Measurements from ENCODE around the gene ANXA6. TPM values are rescaled to one million over a fixed set of nuclear protein-coding genes. Genes with fewer than 3 reads are reported as not detected.

ANXA6 gene
- total RNA-seq, 1 donor: 353 TPM

- Histone ChIP-seq H3K9me3 (ENCODE audit: low read depth, low read length) (no peaks in the 10 kb centered on the region), H3K4me2 (ENCODE audit: insufficient read depth, low read length) (no peak overlapping the region), H3K36me3 (ENCODE audit: insufficient read depth, low read length) (no peaks in the 10 kb centered on the region), H3K27me3 (ENCODE audit: insufficient read depth, low read length) (peaks cover 4% of the 10 kb centered on the region), H2AFZ (ENCODE audit: low read length) (no peak overlapping the region), H3K4me1 (ENCODE audit: insufficient read depth, low read length) (peaks cover 4% of the 10 kb centered on the region), H3K27ac (ENCODE audit: low read depth, low read length) (no peak overlapping the region), H4K20me1 (ENCODE audit: insufficient read depth, low read length) (no peaks in the 10 kb centered on the region), H3K79me2 (ENCODE audit: insufficient read depth, low read length) (no peaks in the 10 kb centered on the region), H3K4me3 (ENCODE audit: insufficient read depth, low read length) (no peak overlapping the region)
- no peak for TF ChIP-seq CTCF (IDR thresholded peaks at IDR 0.05; ENCODE audit: extremely low read depth, low read depth, low read length)
- DNase-seq (ENCODE audit: insufficient read length, low spot score, missing footprints): no peak
Observed at GRCh38 chr5:151183456-151184245, 26.1 kb upstream of the ANXA6 start.

- no peak overlapping the region for H3K4me2 ChIP-seq (ENCODE audit: insufficient read depth, low read length)
- no peak for TF ChIP-seq CTCF (IDR thresholded peaks at IDR 0.05; ENCODE audit: extremely low read depth, low read depth, low read length)
- no peaks in the 10 kb centered on the region for H3K79me2 ChIP-seq (ENCODE audit: insufficient read depth, low read length)
- peaks cover 4% of the 10 kb centered on the region for H3K4me1 ChIP-seq (ENCODE audit: insufficient read depth, low read length)
- H3K27me3 ChIP-seq (ENCODE audit: insufficient read depth, low read length): peaks cover 10% of the 10 kb centered on the region
- H3K36me3 ChIP-seq (ENCODE audit: insufficient read depth, low read length): no peaks in the 10 kb centered on the region
- no peaks in the 10 kb centered on the region for H4K20me1 ChIP-seq (ENCODE audit: insufficient read depth, low read length)
- H3K9me3 ChIP-seq (ENCODE audit: low read depth, low read length): no peaks in the 10 kb centered on the region
- no peak overlapping the region for H3K4me3 ChIP-seq (ENCODE audit: insufficient read depth, low read length)
- no peak overlapping the region for H2AFZ ChIP-seq (ENCODE audit: low read length)
- no peak overlapping the region for H3K27ac ChIP-seq (ENCODE audit: low read depth, low read length)
- no peak for DNase-seq (ENCODE audit: insufficient read length, low spot score, missing footprints)
Observed at GRCh38 chr5:151182976-151183375, 25.4 kb upstream of the ANXA6 start.

- Histone ChIP-seq H3K9me3 (ENCODE audit: low read depth, low read length) (no peaks in the 10 kb centered on the region), H3K4me1 (ENCODE audit: insufficient read depth, low read length) (peaks cover 4% of the 10 kb centered on the region), H3K36me3 (ENCODE audit: insufficient read depth, low read length) (no peaks in the 10 kb centered on the region), H3K4me3 (ENCODE audit: insufficient read depth, low read length) (no peak overlapping the region), H3K4me2 (ENCODE audit: insufficient read depth, low read length) (no peak overlapping the region), H3K27ac (ENCODE audit: low read depth, low read length) (no peak overlapping the region), H3K79me2 (ENCODE audit: insufficient read depth, low read length) (no peaks in the 10 kb centered on the region), H2AFZ (ENCODE audit: low read length) (no peak overlapping the region), H3K27me3 (ENCODE audit: insufficient read depth, low read length) (peaks cover 13% of the 10 kb centered on the region), H4K20me1 (ENCODE audit: insufficient read depth, low read length) (no peaks in the 10 kb centered on the region)
- DNase-seq (ENCODE audit: insufficient read length, low spot score, missing footprints): no peak
- TF ChIP-seq CTCF (IDR thresholded peaks at IDR 0.05; ENCODE audit: extremely low read depth, low read depth, low read length): no peak
Observed at GRCh38 chr5:151182524-151182900, 24.9 kb upstream of the ANXA6 start.

GRCh38 chr5:151181818-151182523 is 24.4 kb upstream of the ANXA6 start:
- H3K27ac ChIP-seq (ENCODE audit: low read depth, low read length): no peak overlapping the region
- no peak for TF ChIP-seq CTCF (IDR thresholded peaks at IDR 0.05; ENCODE audit: extremely low read depth, low read depth, low read length)
- H3K27me3 ChIP-seq (ENCODE audit: insufficient read depth, low read length): peaks cover 13% of the 10 kb centered on the region
- no peaks in the 10 kb centered on the region for H3K79me2 ChIP-seq (ENCODE audit: insufficient read depth, low read length)
- H3K4me1 ChIP-seq (ENCODE audit: insufficient read depth, low read length): peaks cover 4% of the 10 kb centered on the region
- no peaks in the 10 kb centered on the region for H3K9me3 ChIP-seq (ENCODE audit: low read depth, low read length)
- no peaks in the 10 kb centered on the region for H3K36me3 ChIP-seq (ENCODE audit: insufficient read depth, low read length)
- DNase-seq (ENCODE audit: insufficient read length, low spot score, missing footprints): no peak
- no peaks in the 10 kb centered on the region for H4K20me1 ChIP-seq (ENCODE audit: insufficient read depth, low read length)
- no peak overlapping the region for H3K4me3 ChIP-seq (ENCODE audit: insufficient read depth, low read length)
- H2AFZ ChIP-seq (ENCODE audit: low read length): no peak overlapping the region
- H3K4me2 ChIP-seq (ENCODE audit: insufficient read depth, low read length): no peak overlapping the region
